WERI-Rb-1 (cell line): ENCODE measurements around the gene FERMT2.

Experiments used
- DNase-seq: peaks from one replicate; pipeline ENCODE4 v3.0.0-alpha.2; 2020
- H3K27ac ChIP-seq: fragments of 250-450 bp; sonication (Bioruptor Pico); 2 replicates; pipeline ENCODE4 v1.5.1; 2020; ENCODE audit warnings: mild to moderate bottlenecking, moderate library complexity
- H3K27me3 ChIP-seq: fragments of 250-450 bp; sonication (Bioruptor Pico); 2 replicates; pipeline ENCODE4 v1.5.1; 2021; ENCODE audit warnings: mild to moderate bottlenecking, low read depth, moderate library complexity; ENCODE audit not compliant: insufficient read depth, severe bottlenecking
- H3K36me3 ChIP-seq: fragments of 250-450 bp; sonication (Bioruptor Pico); 2 replicates; pipeline ENCODE4 v1.5.1; 2020; ENCODE audit warnings: mild to moderate bottlenecking, moderate library complexity
- H3K4me3 ChIP-seq: 2 replicates; pipeline ENCODE4 v1.5.1; 2011; ENCODE audit warnings: low read depth, mild to moderate bottlenecking, control low read depth, low read length
- H3K9me3 ChIP-seq: fragments of 250-450 bp; sonication (Bioruptor Pico); 2 replicates; pipeline ENCODE4 v1.5.1; 2021; ENCODE audit warnings: mild to moderate bottlenecking, moderate library complexity; ENCODE audit not compliant: severe bottlenecking
- TF ChIP-seq, protein P1 (sequence below): IDR thresholded peaks from 2 replicates; pipeline ENCODE4 v1.5.1; 2011; ENCODE audit warnings: low read depth, mild to moderate bottlenecking, control low read depth, inconsistent platforms, low read length

Gene FERMT2

GRCh38 chr14:52949249-52949648 is 1.6 kb downstream of the FERMT2 start:
- Histone ChIP-seq H3K36me3 (peaks cover 6% of the 10 kb centered on the region; the same call in 1 of the 2 replicates), H3K27me3 (no peaks in the 10 kb centered on the region), H3K27ac (no peak overlapping the region), H3K9me3 (no peaks in the 10 kb centered on the region), H3K4me3 (no peak overlapping the region)
- TF ChIP-seq, protein P1, sequence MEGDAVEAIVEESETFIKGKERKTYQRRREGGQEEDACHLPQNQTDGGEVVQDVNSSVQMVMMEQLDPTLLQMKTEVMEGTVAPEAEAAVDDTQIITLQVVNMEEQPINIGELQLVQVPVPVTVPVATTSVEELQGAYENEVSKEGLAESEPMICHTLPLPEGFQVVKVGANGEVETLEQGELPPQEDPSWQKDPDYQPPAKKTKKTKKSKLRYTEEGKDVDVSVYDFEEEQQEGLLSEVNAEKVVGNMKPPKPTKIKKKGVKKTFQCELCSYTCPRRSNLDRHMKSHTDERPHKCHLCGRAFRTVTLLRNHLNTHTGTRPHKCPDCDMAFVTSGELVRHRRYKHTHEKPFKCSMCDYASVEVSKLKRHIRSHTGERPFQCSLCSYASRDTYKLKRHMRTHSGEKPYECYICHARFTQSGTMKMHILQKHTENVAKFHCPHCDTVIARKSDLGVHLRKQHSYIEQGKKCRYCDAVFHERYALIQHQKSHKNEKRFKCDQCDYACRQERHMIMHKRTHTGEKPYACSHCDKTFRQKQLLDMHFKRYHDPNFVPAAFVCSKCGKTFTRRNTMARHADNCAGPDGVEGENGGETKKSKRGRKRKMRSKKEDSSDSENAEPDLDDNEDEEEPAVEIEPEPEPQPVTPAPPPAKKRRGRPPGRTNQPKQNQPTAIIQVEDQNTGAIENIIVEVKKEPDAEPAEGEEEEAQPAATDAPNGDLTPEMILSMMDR = no peak
- no peak for DNase-seq

DNA sequence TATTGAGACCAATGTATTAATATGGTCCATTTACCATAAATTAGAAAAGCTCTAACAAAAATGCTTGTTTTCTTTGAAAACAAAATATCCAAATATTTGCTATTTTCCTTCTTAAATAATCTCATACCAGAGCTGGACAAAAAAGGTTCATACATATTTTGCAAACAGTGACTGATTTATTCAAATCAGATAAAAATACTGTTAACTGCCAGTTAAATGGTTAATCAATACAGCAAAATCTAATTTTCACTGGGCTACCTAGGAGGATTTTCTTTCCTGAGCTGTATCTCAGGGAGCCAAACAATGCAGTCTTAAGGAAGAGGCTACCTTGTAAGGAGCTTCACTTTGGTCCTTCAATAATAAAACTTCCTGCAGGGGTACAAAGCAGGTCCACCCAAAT is 2.0 kb downstream of the FERMT2 start:
- no peaks in the 10 kb centered on the region for H3K9me3 ChIP-seq
- H3K27ac ChIP-seq = no peak overlapping the region
- TF ChIP-seq, protein P1 = no peak
- peaks cover 6% of the 10 kb centered on the region; the same call in 1 of the 2 replicates for H3K36me3 ChIP-seq
- DNase-seq = no peak
- no peaks in the 10 kb centered on the region for H3K27me3 ChIP-seq
- H3K4me3 ChIP-seq = no peak overlapping the region

DNA sequence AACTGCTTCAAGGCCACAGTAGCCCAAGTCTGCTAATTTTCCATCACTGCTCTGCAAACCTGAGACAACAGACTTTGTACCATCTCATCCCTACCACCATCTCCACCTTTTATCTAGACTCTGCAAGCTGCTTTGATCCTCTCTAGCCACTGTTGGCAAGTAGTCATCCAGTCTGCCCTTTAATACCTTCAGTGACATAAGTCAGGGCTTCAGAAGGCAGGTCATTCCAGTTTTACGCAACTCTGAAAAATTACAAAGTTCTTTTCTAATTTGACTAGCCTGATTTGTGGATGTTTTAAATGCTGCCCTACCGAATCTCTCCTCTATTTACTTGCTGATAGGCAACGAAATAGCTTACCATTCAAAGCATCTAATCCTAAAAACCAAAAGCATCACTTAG is 2.8 kb downstream of the FERMT2 start:
- Histone ChIP-seq H3K36me3 (peaks cover 6% of the 10 kb centered on the region; the same call in 1 of the 2 replicates), H3K9me3 (no peaks in the 10 kb centered on the region), H3K27me3 (no peaks in the 10 kb centered on the region), H3K4me3 (no peak overlapping the region), H3K27ac (no peak overlapping the region)
- TF ChIP-seq, protein P1 = no peak
- no peak for DNase-seq

DNA sequence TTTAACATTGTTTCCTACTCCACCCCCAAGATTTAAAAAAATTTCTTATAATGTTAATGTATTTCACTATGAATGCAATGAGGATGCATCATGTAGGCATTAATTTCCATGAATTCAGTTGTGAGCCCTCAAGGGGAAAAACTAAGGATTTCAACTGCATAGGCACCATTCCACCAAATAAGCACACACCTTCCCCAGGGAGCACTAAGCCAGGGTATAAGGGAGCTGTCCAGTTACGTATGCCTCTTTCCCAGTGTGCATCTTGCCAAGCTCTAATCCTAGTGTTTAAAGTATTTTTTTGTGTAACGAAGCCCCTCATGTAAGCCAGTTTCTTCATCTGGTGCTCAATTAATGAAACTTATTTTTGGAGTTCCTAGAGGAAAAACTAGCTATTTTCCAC is 6.6 kb downstream of the FERMT2 start:
- Histone ChIP-seq H3K9me3 (no peaks in the 10 kb centered on the region), H3K36me3 (no peaks in the 10 kb centered on the region; the same call in 1 of the 2 replicates), H3K4me3 (no peak overlapping the region), H3K27me3 (no peaks in the 10 kb centered on the region), H3K27ac (no peak overlapping the region)
- DNase-seq = no peak
- TF ChIP-seq, protein P1 = no peak

DNA sequence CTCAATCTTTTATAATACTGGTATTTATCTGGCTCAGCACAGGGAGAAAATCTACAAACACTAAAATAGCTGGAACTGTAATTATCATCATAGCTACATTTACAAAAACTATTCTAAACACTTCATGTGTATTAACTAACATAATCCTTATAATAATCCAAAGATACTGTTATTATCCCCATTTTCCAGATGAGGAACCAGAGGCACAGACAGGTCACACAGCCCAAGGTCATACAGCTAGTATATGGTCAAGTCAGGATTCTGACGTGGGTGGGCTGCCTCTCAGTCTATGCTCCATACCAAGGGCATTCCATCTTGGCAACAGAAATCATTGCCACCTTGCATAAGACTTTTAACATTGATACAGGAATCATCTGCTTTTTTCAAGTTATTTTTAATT is 11.4 kb downstream of the FERMT2 start:
- Histone ChIP-seq H3K4me3 (no peak overlapping the region), H3K9me3 (no peaks in the 10 kb centered on the region), H3K27me3 (no peaks in the 10 kb centered on the region), H3K36me3 (no peaks in the 10 kb centered on the region), H3K27ac (no peak overlapping the region)
- no peak for DNase-seq
- TF ChIP-seq, protein P1 = no peak

GRCh38 chr14:52937869-52938268 is 13.0 kb downstream of the FERMT2 start:
- Histone ChIP-seq H3K27me3 (no peaks in the 10 kb centered on the region), H3K9me3 (no peaks in the 10 kb centered on the region), H3K4me3 (no peak overlapping the region), H3K27ac (no peak overlapping the region), H3K36me3 (no peaks in the 10 kb centered on the region)
- TF ChIP-seq, protein P1 = no peak
- no peak for DNase-seq
